DMS 273 treated with DMSO at 0.1 percent for 48 hours (cell line): ENCODE measurements around the gene GFER.
A peak's percentile ranks its signal among the peaks of the same experiment; 100 is the strongest.
"Not testable (repeated sequence)": the region's sequence is repeated elsewhere in the genome, so short reads cannot be mapped to it uniquely, and the experiment has no call there.

Experiments used
- DNase-seq: peaks from one replicate; lab custom pipeline; 2025; lab: John Stamatoyannopoulos, UW

Gene GFER

DNA sequence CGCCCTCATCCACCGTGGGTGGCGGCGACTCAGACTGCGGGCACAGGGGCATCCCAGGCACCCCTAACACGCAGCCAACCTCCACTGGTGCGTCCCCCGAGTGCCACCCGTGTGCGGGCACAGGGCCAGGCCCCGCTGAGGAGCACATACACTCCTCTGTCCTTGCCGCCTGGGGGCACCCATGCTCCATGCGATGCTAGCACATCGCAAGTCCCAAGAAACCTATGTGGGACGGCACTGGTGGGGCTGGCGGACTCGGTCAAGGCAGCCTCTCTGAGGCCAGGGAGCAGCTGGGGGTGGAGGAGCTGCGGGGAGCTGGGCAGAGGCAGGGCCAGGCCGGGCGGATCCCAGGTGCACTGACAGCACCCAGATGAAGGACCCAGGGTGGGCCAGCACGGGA, 21.7 kb downstream of the GFER start:
- no peak for DNase-seq

DNA sequence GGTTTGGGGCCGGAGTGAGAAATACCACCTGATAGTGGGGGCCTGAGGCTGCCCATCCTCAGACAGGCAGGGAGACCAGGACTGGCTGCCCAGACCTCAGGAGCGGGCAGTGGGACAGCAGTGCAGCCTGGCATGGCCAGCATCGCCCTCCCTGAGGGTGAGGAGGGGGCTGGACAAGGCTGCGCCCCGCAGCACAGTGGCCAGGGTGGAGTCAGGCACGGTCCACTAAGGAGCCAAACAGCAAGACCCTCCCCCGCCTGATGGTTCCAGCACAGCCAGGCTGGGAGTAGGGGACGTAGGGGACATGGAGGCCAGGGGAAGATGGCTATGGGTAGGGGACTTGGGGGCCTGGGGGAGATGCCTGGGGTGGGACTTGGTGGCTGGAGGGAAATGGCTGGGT, 22.3 kb downstream of the GFER start:
- DNase-seq = no peak

DNA sequence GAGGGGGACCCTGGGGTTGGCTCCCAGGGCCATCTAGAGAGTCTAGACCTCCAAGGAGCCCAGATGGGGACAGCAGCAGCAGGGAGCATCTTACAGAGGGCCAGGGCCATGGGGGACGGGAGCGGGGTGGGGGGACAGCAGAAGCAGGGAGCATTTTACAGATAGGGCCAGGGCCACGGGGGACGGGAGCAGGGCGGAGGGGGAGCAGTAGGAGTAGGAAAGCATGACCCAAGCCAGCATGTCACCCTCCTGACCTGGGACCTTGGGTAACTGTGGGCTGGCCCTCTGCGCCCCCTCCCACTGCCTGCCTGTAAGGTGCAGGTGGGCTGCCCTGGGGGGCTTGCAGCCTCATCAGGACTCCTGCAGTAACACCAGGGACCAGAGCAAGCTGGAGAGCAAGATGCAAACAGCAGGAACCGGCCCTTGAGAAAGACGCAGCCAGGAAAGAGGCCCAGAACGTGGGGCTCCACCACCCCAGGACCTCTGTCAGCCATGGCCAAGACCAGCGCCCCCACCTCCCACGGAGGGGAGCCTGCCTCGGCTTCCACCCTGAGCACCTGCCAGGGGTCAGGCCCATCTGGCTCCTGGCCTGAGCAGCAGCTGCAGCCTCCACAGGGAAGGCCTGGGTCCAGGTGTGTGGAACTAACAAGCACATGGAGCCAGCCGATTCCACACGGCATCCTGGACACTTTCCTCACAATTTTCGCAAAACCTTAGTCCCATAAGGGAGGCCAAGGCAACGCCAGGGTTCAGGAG, 23.3 kb downstream of the GFER start:
- no peak for DNase-seq

DNA sequence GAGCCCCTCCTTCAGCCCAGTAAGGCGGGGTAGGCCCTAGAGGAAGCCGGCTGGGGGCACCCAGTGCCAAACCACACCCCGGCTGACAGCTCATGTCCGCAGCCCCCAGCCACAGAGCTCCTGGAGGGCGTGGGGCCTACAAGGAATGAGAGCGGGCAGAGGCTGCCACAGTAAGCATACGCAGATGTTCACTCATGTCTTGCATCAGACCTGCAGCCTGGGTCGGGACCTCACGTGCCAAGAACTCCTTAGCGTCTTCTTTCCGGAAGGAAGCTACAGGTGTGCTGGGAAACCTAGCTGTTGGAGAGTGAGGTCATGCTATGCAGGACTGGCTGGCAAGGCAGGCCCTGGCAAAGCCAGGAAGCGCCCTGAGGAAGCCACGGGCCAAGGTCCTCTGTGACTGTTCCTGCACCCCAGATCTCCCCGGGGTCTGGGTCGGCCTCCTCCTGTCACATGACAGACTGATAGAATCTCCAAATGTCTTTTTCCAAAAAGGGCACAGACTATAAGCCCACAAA, 24.1 kb downstream of the GFER start:
- no peak for DNase-seq

DNA sequence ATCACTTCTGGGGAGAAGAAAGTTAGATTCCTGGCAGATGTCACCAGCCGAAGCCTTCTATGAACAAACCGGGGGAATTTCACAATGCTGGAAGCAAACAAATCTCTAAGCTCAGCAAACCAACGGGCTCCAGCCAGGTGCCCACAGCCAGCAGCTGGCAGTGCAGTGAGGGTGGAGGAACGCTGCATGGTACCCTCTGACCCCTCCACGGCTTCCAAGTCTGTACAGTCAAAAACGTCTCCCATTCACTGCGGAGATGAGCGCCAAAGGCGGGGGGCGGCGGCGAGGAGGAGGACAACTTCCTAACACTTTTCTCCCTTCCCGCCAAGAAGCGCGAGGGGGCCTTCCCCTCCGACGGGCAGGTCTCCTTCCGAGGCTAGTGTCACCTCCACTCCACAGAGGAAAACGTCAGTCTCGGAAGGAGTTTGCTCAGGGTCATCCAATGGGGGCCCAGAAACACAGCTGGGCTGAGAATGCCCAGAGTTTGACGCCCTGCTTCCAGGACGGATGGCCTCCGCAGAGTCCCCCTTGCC, 24.7 kb downstream of the GFER start:
- DNase-seq = no peak

DNA sequence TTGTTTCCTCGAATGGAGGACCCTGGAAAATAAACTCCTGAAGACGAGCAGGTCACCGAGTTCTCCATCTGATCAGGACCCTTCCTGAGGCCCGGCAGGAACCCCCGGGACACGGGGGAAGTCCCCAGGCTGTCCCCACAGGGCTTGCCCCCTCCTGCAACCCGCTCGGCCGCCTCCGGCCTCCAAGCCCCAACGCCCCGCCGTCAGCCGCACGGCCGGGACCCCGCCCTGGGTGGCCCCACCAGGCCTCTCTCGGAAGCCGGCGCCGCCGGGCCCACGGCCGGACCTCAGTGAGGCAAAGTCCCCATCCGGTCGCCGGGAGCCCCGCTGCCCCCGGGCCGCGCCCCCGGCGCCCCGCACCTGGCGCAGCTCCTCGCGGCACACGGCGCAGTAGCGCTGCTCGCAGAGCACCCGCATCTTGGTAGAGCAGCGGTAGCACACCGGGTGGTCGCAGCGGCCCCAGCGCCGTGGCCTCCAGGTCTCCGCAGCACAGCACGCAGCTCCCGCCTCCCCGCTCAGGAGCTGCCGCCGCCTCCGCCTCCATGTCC, 25.2 kb downstream of the GFER start:
- DNase-seq = no peak

DNA sequence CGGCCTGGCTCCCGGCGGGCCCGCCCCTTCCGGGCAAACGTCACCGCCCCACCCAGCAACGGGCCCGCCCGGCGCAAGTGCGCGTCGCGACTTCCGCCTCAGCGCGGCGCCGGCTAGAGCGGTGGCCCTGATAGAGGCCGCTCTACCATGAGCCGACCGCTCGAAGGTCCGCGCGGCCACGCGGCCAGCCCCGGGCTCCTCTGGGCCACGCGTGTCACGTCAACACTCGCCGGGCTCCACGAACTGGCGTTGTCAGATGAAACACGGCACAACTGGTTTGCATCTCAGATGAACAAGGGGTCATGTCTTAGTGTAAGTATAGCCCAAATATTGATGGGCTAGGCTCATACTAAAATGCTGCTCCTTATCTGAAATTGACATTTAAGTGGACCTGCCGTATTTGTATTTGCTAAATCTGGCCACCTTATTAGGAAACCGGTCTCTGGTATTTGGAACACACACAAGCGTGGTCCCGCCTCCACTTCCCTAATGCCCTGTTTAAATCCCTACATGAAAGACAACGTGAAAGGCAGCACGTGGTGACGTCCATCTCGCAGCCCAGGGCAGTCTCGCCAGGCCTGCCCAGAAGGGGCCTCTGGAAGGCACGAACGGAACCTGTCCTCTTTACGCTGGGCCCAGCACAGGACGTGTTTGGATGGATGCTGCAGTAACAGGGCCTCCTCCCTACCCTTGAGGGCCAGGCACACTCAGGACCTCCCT, 26.0 kb downstream of the GFER start, which contains the start of gene ZNF598:
Gene ZNF598, minus strand, starts transcription at position 31 of the 720 bp plus-strand sequence.
- DNase-seq = peak; percentile 27

DNA sequence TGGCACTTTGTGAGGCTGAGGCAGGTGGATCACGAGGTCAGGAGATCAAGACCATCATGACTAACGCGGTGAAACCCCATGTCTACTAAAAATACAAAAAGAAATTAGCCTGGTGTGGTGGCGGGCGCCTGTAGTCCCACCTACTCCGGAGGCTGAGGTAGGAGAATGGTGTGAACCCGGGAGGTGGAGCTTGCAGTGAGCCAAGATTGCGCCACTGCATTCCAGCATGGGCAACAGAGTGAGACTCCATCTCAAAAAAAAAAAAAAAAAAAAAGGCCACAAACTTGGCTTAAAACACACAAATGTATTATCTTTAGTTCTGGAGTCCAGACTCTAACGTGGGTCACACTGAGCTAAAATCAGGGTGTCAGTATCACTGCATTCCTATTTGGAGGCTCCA, 27.7 kb downstream of the GFER start:
- DNase-seq = not testable (repeated sequence)

DNA sequence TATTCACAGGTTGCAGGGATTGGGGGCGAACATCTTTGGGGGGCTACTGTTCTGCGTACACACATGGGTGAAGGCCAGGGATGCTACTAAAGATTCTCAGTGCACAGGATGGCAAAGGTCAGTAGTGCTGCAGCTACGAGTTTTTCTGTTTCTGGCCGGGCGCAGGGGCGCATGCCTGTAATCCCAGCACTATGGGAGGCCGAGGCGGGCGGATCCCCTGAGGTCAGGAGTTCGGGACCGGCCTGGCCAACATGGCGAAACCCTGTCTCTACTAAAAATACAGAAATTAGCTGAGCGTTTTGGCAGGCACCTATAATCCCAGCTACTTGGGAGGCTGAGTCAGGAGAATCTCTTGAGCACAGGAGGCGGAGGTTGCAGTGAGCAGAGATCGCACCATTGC, 29.5 kb downstream of the GFER start:
- no peak for DNase-seq

DNA sequence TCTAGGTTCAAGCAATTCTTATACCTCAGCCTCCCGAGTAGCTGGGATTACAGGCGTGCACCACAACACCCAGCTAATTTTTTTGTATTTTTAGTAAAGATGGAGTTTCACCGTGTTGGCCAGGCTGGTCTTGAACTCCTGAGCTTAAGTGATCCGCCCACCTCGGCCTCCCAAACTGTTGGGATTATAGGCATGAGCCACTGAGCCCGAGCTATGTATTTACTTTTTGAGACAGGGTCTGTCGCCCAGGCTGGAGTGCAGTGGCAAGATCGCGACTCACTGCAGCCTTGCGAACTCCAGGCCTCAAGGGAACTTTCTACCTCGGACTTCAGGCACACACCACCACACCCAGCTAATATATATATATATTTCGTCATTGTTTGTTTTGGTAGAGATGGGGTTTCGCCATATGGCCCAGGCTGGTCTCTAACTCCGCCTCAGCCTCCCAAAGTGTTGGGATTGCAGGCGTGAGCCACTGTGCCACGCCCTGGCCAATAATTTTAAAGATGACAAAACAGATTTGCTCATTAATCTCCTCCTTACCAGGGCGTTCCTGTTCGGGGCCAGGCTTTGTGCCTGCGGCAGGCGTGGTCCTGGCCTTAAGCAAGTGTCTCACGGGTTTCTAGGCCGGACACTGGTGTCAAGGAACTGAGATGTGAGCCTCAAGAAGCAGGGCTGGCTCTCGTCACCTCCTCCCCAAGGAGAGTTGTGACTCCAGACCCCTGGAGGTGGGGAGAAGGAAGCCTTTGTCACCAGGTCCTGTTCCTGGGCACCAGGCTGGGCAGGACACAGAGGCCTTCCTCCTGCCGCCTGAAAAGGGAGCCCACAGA, 31.3 kb downstream of the GFER start:
- peak; percentile 55 for DNase-seq

DNA sequence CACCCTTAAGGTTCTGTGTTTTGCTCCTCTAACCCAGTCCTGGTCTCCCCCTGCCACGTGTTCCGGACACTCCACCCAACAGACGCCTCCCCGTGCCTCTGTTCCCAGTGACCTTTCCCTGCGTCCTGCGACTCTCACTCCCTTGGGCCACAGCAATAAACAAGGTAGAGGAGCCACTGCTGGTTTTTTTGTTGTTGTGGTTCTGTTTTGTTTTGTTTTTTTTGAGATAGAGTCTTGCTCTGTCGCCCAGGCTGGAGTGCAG, 31.9 kb downstream of the GFER start:
- DNase-seq = no peak

DNA sequence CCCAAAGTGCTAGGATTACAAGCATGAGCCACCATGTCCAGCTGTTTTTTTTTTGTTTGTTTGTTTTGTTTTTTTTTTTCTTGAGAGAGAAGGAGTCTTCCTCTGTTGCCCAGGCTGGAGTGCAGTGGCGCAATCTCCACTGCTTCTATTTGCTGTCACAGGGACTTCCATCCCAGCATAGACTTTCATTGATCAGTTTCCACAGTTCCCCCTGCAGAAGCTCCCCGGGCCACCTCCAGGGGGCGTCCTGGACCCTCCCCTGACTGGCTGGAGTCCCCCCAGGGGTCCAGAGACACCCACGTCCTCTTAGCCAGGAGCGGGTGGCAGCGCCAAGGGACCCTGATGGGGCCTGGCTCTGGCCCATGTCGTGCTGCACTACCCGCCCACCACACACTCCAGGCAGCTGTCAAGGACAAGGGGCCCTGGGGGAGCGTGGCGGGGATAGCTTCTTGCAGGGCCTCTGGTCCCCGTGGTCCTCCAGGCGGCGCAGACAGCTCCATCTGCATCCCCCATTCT, 32.5 kb downstream of the GFER start:
- no peak for DNase-seq

DNA sequence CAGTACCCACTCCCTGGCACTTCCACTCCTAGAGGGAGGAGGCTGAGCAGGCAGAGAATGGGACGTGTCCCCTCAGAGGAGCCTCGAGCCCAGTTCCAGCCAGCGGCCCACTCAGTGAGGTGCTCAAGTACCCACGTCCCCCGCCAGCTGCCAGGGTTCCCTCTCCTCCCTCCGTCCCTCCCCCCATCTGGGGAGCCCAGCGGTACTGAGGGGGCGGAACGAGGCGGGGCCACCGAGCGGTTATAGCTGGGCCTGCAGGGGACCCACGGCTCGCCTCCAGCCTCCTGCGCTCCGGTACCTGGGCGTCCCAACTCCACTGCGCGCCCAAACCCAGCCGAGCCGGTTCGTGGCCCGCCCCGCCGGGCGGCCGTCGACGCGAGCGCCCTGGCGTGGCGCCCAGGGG, 35.5 kb downstream of the GFER start, which contains the start of gene NPW:
Gene NPW, plus strand, starts transcription at position 268 of the 403 bp plus-strand sequence.
- no peak for DNase-seq

DNA sequence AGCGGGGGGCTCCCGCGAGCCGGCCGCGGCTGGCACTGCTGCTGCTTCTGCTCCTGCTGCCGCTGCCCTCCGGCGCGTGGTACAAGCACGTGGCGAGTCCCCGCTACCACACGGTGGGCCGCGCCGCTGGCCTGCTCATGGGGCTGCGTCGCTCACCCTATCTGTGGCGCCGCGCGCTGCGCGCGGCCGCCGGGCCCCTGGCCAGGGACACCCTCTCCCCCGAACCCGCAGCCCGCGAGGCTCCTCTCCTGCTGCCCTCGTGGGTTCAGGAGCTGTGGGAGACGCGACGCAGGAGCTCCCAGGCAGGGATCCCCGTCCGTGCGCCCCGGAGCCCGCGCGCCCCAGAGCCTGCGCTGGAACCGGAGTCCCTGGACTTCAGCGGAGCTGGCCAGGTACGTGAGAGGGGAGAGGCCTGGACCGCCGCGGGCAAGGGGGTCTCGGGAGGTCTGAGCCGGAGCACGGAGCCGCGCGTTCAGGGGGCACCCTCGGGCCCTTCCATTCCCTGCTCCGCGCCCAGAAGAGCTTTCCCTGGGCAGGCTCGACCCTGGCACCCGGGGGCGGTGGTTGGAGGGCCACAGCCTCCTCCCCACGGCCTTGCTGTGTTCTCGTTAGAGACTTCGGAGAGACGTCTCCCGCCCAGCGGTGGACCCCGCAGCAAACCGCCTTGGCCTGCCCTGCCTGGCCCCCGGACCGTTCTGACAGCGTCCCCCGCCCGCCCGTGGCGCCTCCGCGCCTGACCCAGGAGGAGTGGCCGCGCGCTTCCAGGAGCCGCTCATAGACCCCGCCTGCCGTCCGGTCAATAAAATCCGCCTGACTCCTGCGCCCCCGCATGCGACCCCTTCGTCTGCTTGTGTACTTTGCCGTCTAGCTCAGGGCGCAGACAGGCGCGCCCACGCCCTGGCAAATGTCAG, 36.2 kb downstream of the GFER start:
- no peak for DNase-seq

DNA sequence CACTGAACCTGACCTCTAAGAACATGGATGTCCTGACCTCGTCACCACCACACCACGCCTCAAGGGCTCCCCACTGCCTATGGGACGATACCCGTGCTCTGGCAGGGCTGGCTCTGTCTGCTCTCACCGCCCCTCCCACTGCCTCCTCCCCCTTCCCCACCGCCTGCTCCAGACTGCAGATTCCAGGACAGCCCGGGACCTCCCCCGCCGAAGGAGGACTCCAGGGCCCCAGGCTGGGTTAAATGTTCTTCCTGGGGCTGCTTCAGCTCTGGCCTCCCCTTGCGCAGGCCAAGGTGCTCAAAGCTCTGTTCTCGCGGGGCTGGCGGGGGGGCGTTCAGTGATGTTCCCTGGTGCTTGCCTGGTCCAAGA, 38.7 kb downstream of the GFER start:
- DNase-seq = no peak

DNA sequence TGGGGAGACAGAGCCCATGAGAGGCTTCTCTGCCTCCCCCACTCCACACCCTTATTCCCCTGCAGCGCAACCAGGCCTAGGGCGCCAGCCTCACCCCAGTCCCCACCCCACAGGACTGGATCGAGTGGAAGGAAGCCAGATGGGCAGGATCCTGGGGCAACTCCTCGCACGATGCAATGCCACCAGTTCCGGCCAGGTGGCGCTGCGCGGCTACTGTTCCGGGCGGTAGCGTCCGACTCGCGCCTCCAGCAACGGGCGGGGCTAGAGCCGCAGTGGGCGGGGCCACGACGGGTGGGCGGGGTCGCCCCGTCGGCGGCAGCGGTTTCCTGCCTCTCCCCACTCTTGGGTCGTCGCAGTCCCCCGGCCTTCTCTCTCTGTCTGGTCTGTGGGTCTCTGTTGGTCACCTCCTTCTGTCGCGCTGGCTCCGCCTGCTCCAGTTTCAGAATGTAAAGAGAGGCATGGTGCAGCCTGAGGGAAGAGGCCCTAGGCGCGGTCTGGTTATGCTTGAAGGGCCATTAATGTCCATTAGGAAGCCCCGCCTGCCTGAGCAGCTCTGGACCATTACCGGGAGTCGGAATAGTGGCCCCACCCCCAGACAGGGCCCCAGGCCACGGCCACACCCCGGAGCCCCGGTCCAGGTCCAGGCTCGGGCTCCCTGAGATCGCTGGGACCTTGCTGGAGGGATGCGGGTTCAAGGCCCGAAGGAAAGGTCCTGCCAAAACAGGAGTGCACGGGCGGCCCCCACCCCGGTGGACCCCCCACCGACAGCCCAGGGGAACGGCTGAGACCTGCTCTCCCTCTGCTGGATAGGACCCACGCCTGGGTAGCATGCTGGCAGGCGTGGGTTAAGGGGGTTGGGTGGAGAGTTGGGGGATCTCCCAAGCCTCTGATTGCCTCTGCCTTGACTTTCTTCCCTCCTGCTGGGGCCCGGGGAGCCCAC, 39.4 kb downstream of the GFER start:
- DNase-seq = peak; percentile 61

DNA sequence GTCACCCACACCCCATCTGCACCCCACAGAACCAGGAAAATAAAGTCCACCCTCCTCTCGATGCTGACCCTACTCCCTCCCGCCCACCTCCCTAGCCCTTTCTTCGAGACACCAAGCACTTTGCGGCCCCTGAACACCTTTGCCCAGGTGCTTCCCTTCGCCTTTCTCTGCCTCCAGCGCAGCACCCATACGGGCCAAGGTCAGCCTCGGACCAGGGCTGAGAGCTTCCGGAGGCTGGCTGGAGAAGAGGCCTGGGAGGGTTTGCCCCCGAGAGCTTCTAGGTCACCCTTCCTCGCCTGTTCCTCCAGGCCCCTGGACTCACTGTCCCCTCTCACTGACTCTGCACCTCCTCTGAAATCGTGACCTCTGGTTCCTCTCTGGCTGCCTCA, 40.0 kb downstream of the GFER start:
- DNase-seq = no peak

DNA sequence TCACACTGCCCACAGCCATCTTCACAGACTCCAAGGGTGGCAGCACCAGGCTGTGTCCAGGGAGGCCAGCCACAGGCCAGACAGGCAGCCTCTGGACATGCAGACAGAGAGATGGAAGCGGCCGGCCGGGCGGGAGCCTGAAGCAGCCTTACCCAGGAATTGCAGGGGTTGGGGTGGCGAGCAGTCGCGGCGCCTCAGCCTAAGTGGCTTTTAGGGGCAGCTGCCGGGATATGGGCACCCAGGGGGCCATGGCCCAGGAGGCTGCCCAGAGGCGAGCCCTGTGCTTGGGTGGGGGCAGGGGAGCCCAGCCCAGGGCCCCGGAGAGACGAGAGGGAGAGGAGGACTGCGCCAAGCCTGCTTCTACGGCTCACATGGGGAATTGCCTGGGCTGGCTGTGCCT, 41.3 kb downstream of the GFER start:
- DNase-seq = no peak

DNA sequence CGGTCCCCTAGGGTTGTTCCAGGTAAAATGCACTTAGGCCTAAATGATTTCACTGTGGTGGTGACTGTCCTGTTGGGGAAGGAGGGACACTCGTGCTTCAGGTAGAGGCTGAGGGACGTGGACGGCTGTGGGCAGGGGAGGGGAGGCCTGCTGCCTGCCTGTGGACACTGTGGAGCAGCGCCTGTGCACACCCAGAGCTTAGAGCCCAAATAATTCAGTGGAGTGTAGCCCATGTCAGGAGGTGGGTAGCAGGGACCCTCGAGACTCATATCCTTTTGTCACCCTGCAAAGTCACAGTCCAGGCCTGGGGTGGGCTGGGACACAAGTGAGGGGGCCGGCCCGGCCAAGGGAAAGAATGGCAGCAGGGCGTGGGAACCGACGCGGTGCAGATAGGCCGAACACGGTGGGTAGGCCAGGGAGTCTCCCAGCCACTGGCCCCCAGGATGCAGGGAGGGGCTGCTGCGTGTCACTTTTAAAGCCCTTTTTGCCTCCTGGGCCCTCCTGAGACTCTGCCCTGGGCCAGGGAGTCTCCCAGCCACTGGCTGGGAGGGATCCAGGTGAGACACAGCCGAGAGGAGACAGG, 42.0 kb downstream of the GFER start:
- DNase-seq = no peak
